AG09319 (cell line): ENCODE measurements around the gene SULT6B1.
"Not testable (repeated sequence)": the region's sequence is repeated elsewhere in the genome, so short reads cannot be mapped to it uniquely, and the experiment has no call there.

Experiments used
- DNase-seq: peaks from one replicate; pipeline ENCODE4 v3.0.0-alpha.2; 2010; ENCODE audit warnings: low read depth; ENCODE audit errors: extremely low read depth
- CTCF ChIP-seq: IDR thresholded peaks from 2 replicates; pipeline ENCODE4 v1.5.1; 2011; ENCODE audit warnings: low read depth, mild to moderate bottlenecking, inconsistent platforms, low read length, moderate library complexity

Gene SULT6B1

DNA sequence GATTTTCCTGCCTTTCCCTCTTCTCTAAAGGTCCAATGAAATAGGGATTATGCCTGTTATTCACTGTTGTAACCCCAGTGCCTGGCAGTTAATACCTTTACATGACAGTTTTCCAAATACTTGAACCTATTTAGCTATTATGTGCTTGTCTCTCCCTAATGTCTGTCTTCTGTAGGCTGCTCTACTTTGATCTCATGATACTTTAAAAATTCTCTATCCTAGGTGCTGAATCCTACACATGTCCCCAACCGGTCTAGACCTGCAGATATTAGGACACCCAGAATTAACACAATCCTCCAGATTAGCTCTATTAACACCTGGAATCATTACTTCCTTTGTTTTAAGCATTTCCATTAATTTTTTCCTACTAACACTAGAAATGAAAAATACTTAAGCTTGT, 35.6 kb upstream of the SULT6B1 start:
- TF ChIP-seq CTCF: no peak
- no peak for DNase-seq

DNA sequence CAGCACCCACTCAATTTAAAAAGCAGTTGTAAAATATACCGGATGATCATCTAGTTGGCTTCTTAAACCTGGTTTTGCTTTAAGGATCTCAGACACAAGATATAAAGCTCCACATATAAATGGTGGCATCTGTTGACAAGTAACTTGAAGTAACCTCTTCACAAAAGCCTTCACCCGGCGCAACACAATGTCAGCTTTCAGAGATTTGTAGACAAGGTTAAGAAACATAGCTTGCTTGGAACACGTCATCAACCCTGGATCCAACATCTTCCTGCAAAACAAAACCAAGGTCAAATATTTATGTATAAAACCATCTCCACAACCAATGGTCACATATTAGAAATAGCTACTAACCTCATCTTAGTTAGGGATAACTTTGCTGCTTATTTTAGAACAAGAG, 34.7 kb upstream of the SULT6B1 start:
- DNase-seq: no peak
- no peak for TF ChIP-seq CTCF

DNA sequence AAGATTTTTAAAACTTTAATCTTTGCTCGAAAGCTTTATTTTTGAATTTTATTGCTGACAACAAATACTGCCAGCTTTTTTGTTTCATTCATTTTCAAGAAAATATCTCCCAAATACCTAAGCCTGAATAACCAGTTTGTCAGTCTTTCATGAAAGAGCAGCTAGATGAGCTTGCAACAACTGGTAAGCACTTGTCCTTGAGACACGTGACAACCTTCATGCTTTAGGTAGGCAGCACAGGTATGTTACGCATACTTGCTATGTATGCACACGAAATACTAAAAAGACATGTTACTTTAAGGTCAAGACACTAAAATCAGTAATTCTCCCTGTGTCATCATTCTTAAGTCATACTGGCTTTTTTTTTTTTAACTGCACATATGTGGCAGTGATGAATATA, 30.6 kb upstream of the SULT6B1 start:
- TF ChIP-seq CTCF: no peak
- DNase-seq: no peak

DNA sequence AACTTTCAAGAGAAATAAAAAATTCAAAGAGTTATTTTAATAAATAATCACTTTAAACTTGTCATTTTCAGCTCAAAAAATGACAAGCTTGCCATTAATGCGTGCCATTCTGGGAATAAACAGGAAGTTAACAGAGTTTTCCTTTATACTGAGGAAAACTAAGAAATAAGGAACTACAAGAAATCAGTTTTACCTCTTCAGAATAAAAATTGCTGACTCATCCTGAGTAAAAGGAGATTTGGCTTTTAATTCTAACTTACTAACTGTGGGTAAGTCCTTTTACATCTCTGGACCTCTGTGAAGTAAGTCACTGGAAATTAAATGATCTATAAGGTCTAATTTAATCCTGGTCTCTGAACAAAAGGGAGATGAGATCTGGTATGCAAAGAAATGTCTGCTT, 26.8 kb upstream of the SULT6B1 start:
- DNase-seq: no peak
- TF ChIP-seq CTCF: no peak

- TF ChIP-seq CTCF: no peak
- DNase-seq: no peak
Measured at GRCh38 chr2:37211939-37212338, 23.5 kb upstream of the SULT6B1 start.

DNA sequence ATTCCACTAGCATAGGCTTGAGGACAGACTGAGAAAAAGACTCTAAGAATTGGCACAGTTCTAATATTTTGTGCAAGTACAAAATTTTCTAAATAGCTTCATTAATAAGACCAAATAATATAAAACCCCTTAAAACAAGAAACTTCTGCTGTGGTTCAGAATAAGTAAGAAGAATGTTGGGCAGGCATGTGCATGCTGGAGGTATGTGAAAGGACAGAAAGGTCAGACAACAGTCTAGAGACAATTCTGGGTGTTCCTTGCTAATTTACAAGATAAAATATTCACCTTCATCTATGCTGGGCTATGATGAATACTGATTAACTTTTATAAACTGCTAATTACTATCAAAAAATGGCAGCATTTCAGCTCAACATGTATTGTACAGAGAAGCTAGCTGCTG, 22.7 kb upstream of the SULT6B1 start:
- DNase-seq: no peak
- no peak for TF ChIP-seq CTCF

DNA sequence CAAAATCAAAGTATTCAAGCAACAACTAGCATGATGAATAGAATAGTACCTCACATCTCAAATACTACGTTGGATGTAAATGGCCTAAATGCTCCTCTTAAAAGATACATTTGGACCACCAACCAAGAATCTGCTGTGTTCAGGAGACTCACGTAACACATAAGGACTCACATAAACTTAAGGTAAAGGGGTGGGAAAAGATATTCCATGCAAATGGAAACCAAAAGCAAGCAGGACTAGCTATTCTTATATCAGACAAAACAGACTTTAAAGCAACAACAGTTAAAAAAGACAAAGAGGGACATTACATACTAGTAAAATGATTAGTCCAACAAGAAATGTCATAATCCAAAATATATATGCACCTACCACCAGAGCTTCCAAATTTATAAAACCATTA, 18.3 kb upstream of the SULT6B1 start:
- not testable (repeated sequence) for DNase-seq

DNA sequence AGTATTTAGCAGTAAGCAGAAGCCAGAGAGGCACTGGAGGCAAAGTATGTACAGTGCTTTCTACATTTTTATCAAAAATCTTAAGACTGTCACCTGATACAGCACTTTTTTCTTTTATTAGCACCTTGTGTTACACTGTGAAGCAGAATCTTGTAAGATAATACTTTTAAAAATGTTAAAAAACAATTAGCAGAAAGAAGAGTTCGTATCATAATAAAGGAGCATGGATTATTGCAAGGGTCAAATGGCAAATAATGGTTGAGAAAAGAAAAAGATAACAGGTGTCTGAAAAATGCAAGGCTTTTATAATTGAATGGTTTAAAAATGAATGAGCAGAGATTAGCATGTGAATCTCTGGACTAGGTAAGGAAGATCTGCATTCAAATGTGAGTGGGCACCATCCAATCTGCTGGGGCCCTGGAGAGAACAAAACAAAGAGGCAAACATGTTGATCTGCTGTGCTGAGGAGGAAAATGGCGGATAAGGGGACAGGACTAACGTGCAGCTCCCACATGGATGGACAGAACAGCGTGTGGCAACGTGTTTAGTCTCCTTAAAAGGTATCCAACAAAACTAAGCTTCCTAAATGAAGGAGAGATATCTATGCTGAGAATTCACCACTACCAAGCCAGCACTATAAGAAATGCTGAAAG, 17.3 kb upstream of the SULT6B1 start:
- no peak for DNase-seq
- TF ChIP-seq CTCF: no peak

- DNase-seq: not testable (repeated sequence)
Measured at GRCh38 chr2:37205071-37205661, 16.7 kb upstream of the SULT6B1 start.
